GM19468 (cell line): ENCODE measurements around the gene ARMH4.
"Not testable (repeated sequence)": the region's sequence is repeated elsewhere in the genome, so short reads cannot be mapped to it uniquely, and the experiment has no call there.

Source experiments
- ATAC-seq: cut with Tn5 transposase; IDR thresholded peaks from one replicate; pipeline ENCODE4 v1.9.1; 2021; ENCODE audit warnings: mild to moderate bottlenecking, moderate library complexity, moderate number of reproducible peaks; ENCODE audit not compliant: unreplicated experiment; ENCODE audit errors: extremely low read depth

Gene ARMH4

GRCh38 chr14:58146399-58146798 lies 5.6 kb downstream of the ARMH4 start:
- no peak for ATAC-seq

- no peak for ATAC-seq
These were observed 6.1 kb downstream of the ARMH4 start for GRCh38 chr14:58145936-58146335.

GRCh38 chr14:58143106-58143505 lies 8.9 kb downstream of the ARMH4 start:
- no peak for ATAC-seq

GRCh38 chr14:58141893-58142292 lies 10.1 kb downstream of the ARMH4 start:
- ATAC-seq = no peak

- no peak for ATAC-seq
These were observed 13.1 kb downstream of the ARMH4 start for GRCh38 chr14:58138714-58139482.

GRCh38 chr14:58138031-58138713 lies 13.8 kb downstream of the ARMH4 start:
- ATAC-seq = no peak

GRCh38 chr14:58133739-58134138 lies 18.3 kb downstream of the ARMH4 start:
- ATAC-seq = no peak

- ATAC-seq = no peak
These were observed 20.6 kb downstream of the ARMH4 start for GRCh38 chr14:58131386-58131785.

GRCh38 chr14:58130116-58130782 lies 21.8 kb downstream of the ARMH4 start:
- ATAC-seq = no peak

GRCh38 chr14:58129208-58129607 lies 22.8 kb downstream of the ARMH4 start:
- ATAC-seq = no peak

GRCh38 chr14:58128416-58128815 lies 23.6 kb downstream of the ARMH4 start:
- no peak for ATAC-seq

GRCh38 chr14:58122546-58122945 lies 29.5 kb downstream of the ARMH4 start:
- ATAC-seq = not testable (repeated sequence)

- no peak for ATAC-seq
These were observed 30.4 kb downstream of the ARMH4 start for GRCh38 chr14:58121530-58122186.

GRCh38 chr14:58119381-58119780 lies 32.6 kb downstream of the ARMH4 start:
- ATAC-seq = no peak

- ATAC-seq = no peak
These were observed 33.8 kb downstream of the ARMH4 start for GRCh38 chr14:58118097-58118815.

GRCh38 chr14:58109744-58110143 lies 42.3 kb downstream of the ARMH4 start:
- no peak for ATAC-seq

GRCh38 chr14:58108717-58109116 lies 43.3 kb downstream of the ARMH4 start:
- ATAC-seq = no peak

GRCh38 chr14:58107947-58108552 lies 44.0 kb downstream of the ARMH4 start:
- ATAC-seq = no peak

GRCh38 chr14:58107041-58107440 lies 45.0 kb downstream of the ARMH4 start:
- ATAC-seq = no peak

GRCh38 chr14:58106446-58106845 lies 45.6 kb downstream of the ARMH4 start:
- ATAC-seq = no peak
